ENCODE data around the gene BTBD9. TPM values are rescaled to one million over a fixed set of nuclear protein-coding genes. Genes with fewer than 3 reads are reported as not detected.
A peak's percentile ranks its signal among the peaks of the same experiment; 100 is the strongest.
"Not testable (repeated sequence)": the region's sequence is repeated elsewhere in the genome, so short reads cannot be mapped to it uniquely, and the experiment has no call there.

BTBD9 gene
- total RNA-seq, 2 donors from 2014 or later = 19.0 to 33.2 TPM

- no peak for ATAC-seq
- intact Hi-C loops (cut with DNase I) = no loop called here
- no peak for DNase-seq
Observed at GRCh38 chr6:38142178-38142902, 497.4 kb downstream of the BTBD9 start.

- ATAC-seq (no peak), DNase-seq (no peak)
- intact Hi-C loops (cut with DNase I) = no loop called here
Observed at GRCh38 chr6:38141716-38142115, 498.0 kb downstream of the BTBD9 start.

GRCh38 chr6:38141085-38141484 lies 498.6 kb downstream of the BTBD9 start:
- intact Hi-C loops (cut with DNase I) = no loop called here
- DNase-seq (no peak), ATAC-seq (no peak)

- intact Hi-C loops (cut with DNase I) = no loop called here
- no peak for DNase-seq
- no peak for ATAC-seq
Observed at GRCh38 chr6:38138374-38138773, 501.4 kb downstream of the BTBD9 start.

GRCh38 chr6:38137608-38138265 lies 502.0 kb downstream of the BTBD9 start:
- no peak for DNase-seq
- intact Hi-C loops (cut with DNase I) = no loop called here
- ATAC-seq = no peak

GRCh38 chr6:38136547-38136946 lies 503.2 kb downstream of the BTBD9 start:
- DNase-seq (no peak), ATAC-seq (no peak)
- intact Hi-C loops (cut with DNase I) = no loop called here

GRCh38 chr6:38134704-38135088 lies 505.0 kb downstream of the BTBD9 start:
- ATAC-seq (peak in 1 of 2 donors; percentile 44), DNase-seq (no peak)
- intact Hi-C loops (cut with DNase I) = no loop called here

GRCh38 chr6:38133932-38134703 lies 505.6 kb downstream of the BTBD9 start:
- DNase-seq = no peak
- ATAC-seq = no peak
- intact Hi-C loops (cut with DNase I) = no loop called here

GRCh38 chr6:38131527-38131965 lies 508.2 kb downstream of the BTBD9 start:
- DNase-seq (no peak), ATAC-seq (peak; percentile 86 to 88)

GRCh38 chr6:38127284-38127683 lies 512.4 kb downstream of the BTBD9 start:
- intact Hi-C loops (cut with DNase I) = no loop called here
- ATAC-seq (no peak), DNase-seq (no peak)

More at GRCh38 chr6:38131527-38131965, 508.2 kb downstream of the BTBD9 start:
- intact Hi-C loops (cut with DNase I) = no loop called here

GRCh38 chr6:38124224-38124926 lies 515.4 kb downstream of the BTBD9 start:
- DNase-seq; ATAC-seq; intact Hi-C loops (cut with DNase I): not testable (repeated sequence)

GRCh38 chr6:38119516-38119915 lies 520.2 kb downstream of the BTBD9 start:
- DNase-seq (no peak), ATAC-seq (no peak)
- intact Hi-C loops (cut with DNase I) = no loop called here

- DNase-seq = no peak
- no peak for ATAC-seq
- intact Hi-C loops (cut with DNase I) = no loop called here
Observed at GRCh38 chr6:38118791-38119365, 520.9 kb downstream of the BTBD9 start.

Other genes starting within 250 kb of the BTBD9 start
- gene GLO1, start 63.2 kb upstream of the BTBD9 start, total RNA-seq = 10 to 100 TPM; 71.5 to 80.8 TPM
- gene DNAH8, start 75.4 kb upstream of the BTBD9 start, total RNA-seq = not detected